Adrenal gland (tissue), 5 donors: ENCODE data around the gene OR51B2.

Source experiments
- POLR2A ChIP-seq, 2 donors: fragments of 450-650 bp; IDR thresholded peaks; one replicate each; pipeline ENCODE4 v1.6.1; 2017; ENCODE audit warnings: antibody characterized with exemption in 2 of 2, mild to moderate bottlenecking in 2 of 2, moderate library complexity in 1 of 2
- TF ChIP-seq, protein P1 (sequence below), 6 experiments: fragments of 450-650 bp in 4 of 6; fragments of 200-600 bp in 2 of 6; sonication (generic) in 1 of 6; IDR thresholded peaks; 1 replicate in 5 of 6; 2 replicates in 1 of 6; pipeline versions ENCODE4 v1.5.1 to v1.8.0; 2016 to 2021; ENCODE audit warnings: antibody characterized with exemption in 6 of 6, mild to moderate bottlenecking in 2 of 6, moderate library complexity in 1 of 6
- donor health status: DM: no; HTN: no; CAD: no.

DNA sequence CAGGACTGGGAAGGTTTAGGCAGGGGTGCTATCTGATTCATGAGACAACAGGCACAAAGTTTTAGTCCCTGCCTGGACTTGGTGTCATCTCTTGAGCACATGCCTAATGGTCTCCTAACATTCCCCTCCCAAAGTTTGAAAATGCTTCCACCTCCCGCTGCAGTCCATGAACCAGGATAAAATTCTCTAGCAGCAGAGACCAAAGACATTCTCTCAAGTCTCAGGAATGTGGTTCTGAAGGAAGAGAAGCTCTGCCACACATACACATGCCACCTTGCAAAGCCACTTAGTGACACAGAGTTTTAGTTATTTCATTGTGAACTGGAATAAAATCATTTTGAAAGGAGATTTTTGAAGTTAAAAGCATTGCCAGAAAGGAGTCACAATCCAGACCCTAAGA is 42.8 kb upstream of the OR51B2 start:
- TF ChIP-seq, protein P1, sequence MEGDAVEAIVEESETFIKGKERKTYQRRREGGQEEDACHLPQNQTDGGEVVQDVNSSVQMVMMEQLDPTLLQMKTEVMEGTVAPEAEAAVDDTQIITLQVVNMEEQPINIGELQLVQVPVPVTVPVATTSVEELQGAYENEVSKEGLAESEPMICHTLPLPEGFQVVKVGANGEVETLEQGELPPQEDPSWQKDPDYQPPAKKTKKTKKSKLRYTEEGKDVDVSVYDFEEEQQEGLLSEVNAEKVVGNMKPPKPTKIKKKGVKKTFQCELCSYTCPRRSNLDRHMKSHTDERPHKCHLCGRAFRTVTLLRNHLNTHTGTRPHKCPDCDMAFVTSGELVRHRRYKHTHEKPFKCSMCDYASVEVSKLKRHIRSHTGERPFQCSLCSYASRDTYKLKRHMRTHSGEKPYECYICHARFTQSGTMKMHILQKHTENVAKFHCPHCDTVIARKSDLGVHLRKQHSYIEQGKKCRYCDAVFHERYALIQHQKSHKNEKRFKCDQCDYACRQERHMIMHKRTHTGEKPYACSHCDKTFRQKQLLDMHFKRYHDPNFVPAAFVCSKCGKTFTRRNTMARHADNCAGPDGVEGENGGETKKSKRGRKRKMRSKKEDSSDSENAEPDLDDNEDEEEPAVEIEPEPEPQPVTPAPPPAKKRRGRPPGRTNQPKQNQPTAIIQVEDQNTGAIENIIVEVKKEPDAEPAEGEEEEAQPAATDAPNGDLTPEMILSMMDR (IDR thresholded peaks at IDR 0.05): no peak
- no peak for TF ChIP-seq POLR2A (IDR thresholded peaks at IDR 0.05)
